GM23338 (cell line): Measurements from ENCODE around the gene TBL3. TPM values are rescaled to one million over a fixed set of nuclear protein-coding genes. Genes with fewer than 3 reads are reported as not detected.

Source experiments
- ATAC-seq: fragments of 200-7000 bp; cut with Tn5 transposase; 3 replicates; pipeline ENCODE4 v1.9.1; 2020
- DNase-seq: peaks from one replicate; pipeline ENCODE4 v3.0.0-alpha.2; 2015; ENCODE audit warnings: low spot score
- H2AFZ ChIP-seq: fragments of 200-600 bp; sonication (generic); 2 replicates; pipeline ENCODE4 v1.8.0; 2016; ENCODE audit warnings: antibody characterized with exemption, mild to moderate bottlenecking, moderate library complexity
- H3F3A ChIP-seq: fragments of 200-600 bp; sonication (generic); replicated peaks from 2 replicates; pipeline ENCODE4 v1.8.0; 2017; ENCODE audit warnings: antibody characterized with exemption, mixed run types, low read depth
- H3K27ac ChIP-seq: fragments of 200-600 bp; sonication (generic); 2 replicates; pipeline ENCODE4 v1.6.1; 2016; ENCODE audit warnings: low read depth
- H3K27me3 ChIP-seq: fragments of 200-600 bp; sonication (generic); 2 replicates; pipeline ENCODE4 v1.8.0; 2016; ENCODE audit warnings: mild to moderate bottlenecking, mixed run types, moderate library complexity; ENCODE audit not compliant: insufficient read depth
- H3K36me3 ChIP-seq: fragments of 200-600 bp; sonication (generic); 2 replicates; pipeline ENCODE4 v1.8.0; 2016; ENCODE audit warnings: mild to moderate bottlenecking; ENCODE audit not compliant: insufficient read depth
- H3K4me1 ChIP-seq: fragments of 200-600 bp; sonication (generic); 2 replicates; pipeline ENCODE4 v1.8.0; 2016; ENCODE audit warnings: mild to moderate bottlenecking, moderate library complexity; ENCODE audit not compliant: insufficient read depth
- H3K4me2 ChIP-seq: fragments of 200-600 bp; sonication (generic); 2 replicates; pipeline ENCODE4 v1.7.1; 2017; ENCODE audit warnings: mixed run types
- H3K4me3 ChIP-seq: fragments of 200-600 bp; sonication (generic); 2 replicates; pipeline ENCODE4 v1.6.1; 2016; ENCODE audit warnings: mixed run types
- H3K79me2 ChIP-seq: fragments of 200-600 bp; sonication (generic); replicated peaks from 2 replicates; pipeline ENCODE4 v1.8.0; 2017; ENCODE audit warnings: mild to moderate bottlenecking; ENCODE audit not compliant: insufficient read depth
- H3K9me2 ChIP-seq: fragments of 200-600 bp; sonication (generic); 2 replicates; pipeline ENCODE4 v1.8.0; 2017; ENCODE audit not compliant: insufficient read depth
- H4K20me1 ChIP-seq: fragments of 200-600 bp; sonication (generic); replicated peaks from 2 replicates; pipeline ENCODE4 v1.8.0; 2017; ENCODE audit warnings: mild to moderate bottlenecking; ENCODE audit not compliant: insufficient read depth
- H3K27ac Mint-ChIP-seq: 2 replicates; pipeline ENCODE4 v1.8.0; 2020; ENCODE audit warnings: inconsistent platforms, mild to moderate bottlenecking, moderate library complexity, mixed read lengths
- H3K27me3 Mint-ChIP-seq: 3 replicates; pipeline ENCODE4 v1.8.0; 2022; ENCODE audit warnings: low read depth, mild to moderate bottlenecking, moderate library complexity, mixed read lengths, inconsistent platforms; ENCODE audit not compliant: insufficient read depth, poor library complexity
- H3K36me3 Mint-ChIP-seq: 3 replicates; pipeline ENCODE4 v1.8.0; 2021; ENCODE audit warnings: low read depth, mild to moderate bottlenecking, inconsistent platforms, moderate library complexity, mixed read lengths
- H3K4me1 Mint-ChIP-seq: 3 replicates; pipeline ENCODE4 v1.8.0; 2020; ENCODE audit warnings: mild to moderate bottlenecking, inconsistent platforms, mixed read lengths
- H3K4me3 Mint-ChIP-seq: 3 replicates; pipeline ENCODE4 v1.8.0; 2021; ENCODE audit warnings: moderate library complexity, mild to moderate bottlenecking, inconsistent platforms, mixed read lengths
- H3K9me3 Mint-ChIP-seq: 3 replicates; pipeline ENCODE4 v1.8.0; 2020; ENCODE audit warnings: moderate library complexity, mild to moderate bottlenecking, inconsistent platforms, mixed read lengths
- EZH2 ChIP-seq: fragments of 200-600 bp; sonication (generic); IDR thresholded peaks from one replicate; pipeline ENCODE4 v1.8.0; 2017; ENCODE audit warnings: antibody characterized with exemption, mild to moderate bottlenecking, low read depth; ENCODE audit not compliant: unreplicated experiment
- EZH2phosphoT487 ChIP-seq: fragments of 200-600 bp; sonication (generic); IDR thresholded peaks from one replicate; pipeline ENCODE4 v1.8.1; 2018; ENCODE audit warnings: antibody characterized with exemption; ENCODE audit not compliant: unreplicated experiment
- NANOG ChIP-seq: IDR thresholded peaks from 2 replicates; pipeline ENCODE4 v1.6.1; 2016; ENCODE audit warnings: antibody characterized with exemption, borderline replicate concordance
- STAT1 ChIP-seq: IDR thresholded peaks from one replicate; pipeline ENCODE4 v1.6.1; 2016; ENCODE audit warnings: antibody characterized with exemption; ENCODE audit not compliant: unreplicated experiment
- ZNF462 ChIP-seq: fragments of 250-450 bp; sonication (Bioruptor Pico); IDR thresholded peaks from 2 replicates; pipeline ENCODE4 v1.5.0; 2020; ENCODE audit warnings: mild to moderate bottlenecking, moderate library complexity
- polyA plus RNA-seq: library from polyadenylated mRNA; unstranded; fragments of >200 nt; fragmentation: Nextera tagmentation; extraction: Ambion mirVana; gene quantifications from 2 replicates; pipeline ENCODE4 v1.2.1, GENCODE V29; 2016
- total RNA-seq: library from RNA; depleted of rRNA; stranded (reverse); fragments of >200 nt; shearing (Covaris generic); gene quantifications from 2 replicates; pipeline ENCODE4 v1.2.3, GENCODE V29; 2014
- TF ChIP-seq, protein P1 (sequence below): IDR thresholded peaks from 2 replicates; pipeline ENCODE4 v1.6.1; 2016; ENCODE audit warnings: antibody characterized with exemption

The TBL3 gene
- total and polyA plus RNA-seq, 2 experiments from 2014 or later, result 67.0 to 157 TPM

GRCh38 chr16:2019518-2019920 is 47.7 kb downstream of the TBL3 start, which contains the start of gene NPW (continued):
- TF ChIP-seq EZH2 (no peak), STAT1 (no peak), EZH2phosphoT487 (no peak), ZNF462 (CRISPR knock-in tag) (no peak)
- TF ChIP-seq, protein P1, sequence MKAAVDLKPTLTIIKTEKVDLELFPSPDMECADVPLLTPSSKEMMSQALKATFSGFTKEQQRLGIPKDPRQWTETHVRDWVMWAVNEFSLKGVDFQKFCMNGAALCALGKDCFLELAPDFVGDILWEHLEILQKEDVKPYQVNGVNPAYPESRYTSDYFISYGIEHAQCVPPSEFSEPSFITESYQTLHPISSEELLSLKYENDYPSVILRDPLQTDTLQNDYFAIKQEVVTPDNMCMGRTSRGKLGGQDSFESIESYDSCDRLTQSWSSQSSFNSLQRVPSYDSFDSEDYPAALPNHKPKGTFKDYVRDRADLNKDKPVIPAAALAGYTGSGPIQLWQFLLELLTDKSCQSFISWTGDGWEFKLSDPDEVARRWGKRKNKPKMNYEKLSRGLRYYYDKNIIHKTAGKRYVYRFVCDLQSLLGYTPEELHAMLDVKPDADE, result no peak

- Mint-ChIP-seq H3K27ac (no peak overlapping the region), H3K4me1 (peaks cover 11% of the 10 kb centered on the region), H3K27me3 (peaks cover 49% of the 10 kb centered on the region), H3K9me3 (no peaks in the 10 kb centered on the region), H3K4me3 (peak overlapping the region; percentile 72), H3K36me3 (peaks cover 3% of the 10 kb centered on the region; the same call in 1 of the 3 replicates)
- H3K27me3 ChIP-seq, result peaks cover 55% of the 10 kb centered on the region
- H3K27ac ChIP-seq, result no peak overlapping the region
- H2AFZ ChIP-seq, result peak overlapping the region; percentile 74; the same call in 1 of the 2 replicates
- H3K36me3 ChIP-seq, result no peaks in the 10 kb centered on the region
- DNase-seq (peak; percentile 64), ATAC-seq (peak; percentile 2)
- no peaks in the 10 kb centered on the region for H3K79me2 ChIP-seq
- no peak for TF ChIP-seq NANOG
- TF ChIP-seq EZH2phosphoT487, result peak; percentile 38
- peak; percentile 61 for TF ChIP-seq EZH2
- peaks cover 8% of the 10 kb centered on the region for H3F3A ChIP-seq
- H3K4me1 ChIP-seq, result no peaks in the 10 kb centered on the region; the same call in 1 of the 2 replicates
- peak overlapping the region; percentile 62 for H3K4me3 ChIP-seq
- peak overlapping the region; percentile 85 for H3K4me2 ChIP-seq
- no peaks in the 10 kb centered on the region for H3K9me2 ChIP-seq
- H4K20me1 ChIP-seq, result no peaks in the 10 kb centered on the region; the same call in 1 of the 2 replicates
These were observed 48.3 kb downstream of the TBL3 start for GRCh38 chr16:2019921-2020831.
